ENCODE data around the gene GBP1.

Gene GBP1

DNA sequence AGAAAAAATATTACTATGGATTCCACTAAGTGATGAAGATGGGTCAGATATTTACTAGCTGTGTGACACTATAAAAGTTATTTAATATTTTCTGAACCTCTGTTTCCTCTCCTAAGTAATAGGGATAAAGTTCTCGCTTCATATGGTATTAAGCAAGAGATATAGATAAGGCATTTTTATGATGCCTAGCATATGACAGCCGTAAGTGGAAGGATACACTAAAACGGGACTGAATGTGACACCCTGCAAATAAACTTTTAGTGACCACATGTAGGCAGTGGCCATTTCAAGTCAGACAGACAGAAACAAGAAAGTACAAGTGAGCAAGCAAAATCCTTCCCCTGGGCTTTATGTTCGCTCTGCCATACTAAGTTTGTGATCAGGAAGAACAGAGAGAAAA is 56.5 kb downstream of the GBP1 start:
- Histone ChIP-seq H3K27me3 (ENCODE audit: control insufficient read depth, low read length) (no peaks in the 10 kb centered on the region), H3K79me2 (ENCODE audit: control insufficient read depth, low read length) (no peaks in the 10 kb centered on the region), H3K4me2 (ENCODE audit: low read length) (no peak overlapping the region), H3K9me3 (ENCODE audit: control insufficient read depth, insufficient read depth, low read length) (no peaks in the 10 kb centered on the region), H3F3A (ENCODE audit: control insufficient read depth, insufficient read depth) (no peaks in the 10 kb centered on the region), H3K27ac (ENCODE audit: low read depth, low read length) (no peak overlapping the region), H3K36me3 (ENCODE audit: control insufficient read depth, low read length) (no peaks in the 10 kb centered on the region), H3K4me1 (ENCODE audit: control insufficient read depth, low read length) (no peaks in the 10 kb centered on the region), H4K20me1 (ENCODE audit: control insufficient read depth, insufficient read depth, low read depth, low read length) (no peaks in the 10 kb centered on the region), H3K4me3 (ENCODE audit: low read length) (no peak overlapping the region), H3K9me2 (replicated peaks; ENCODE audit: control insufficient read depth, low read length) (no peaks in the 10 kb centered on the region; the same call in 1 of the 2 replicates)
- TF ChIP-seq EZH2phosphoT487 (IDR thresholded peaks at IDR 0.05; ENCODE audit: borderline replicate concordance, low read length) (no peak), CTCF (IDR thresholded peaks at IDR 0.05; ENCODE audit: low read depth, low read length, poor library complexity, severe bottlenecking) (no peak)

DNA sequence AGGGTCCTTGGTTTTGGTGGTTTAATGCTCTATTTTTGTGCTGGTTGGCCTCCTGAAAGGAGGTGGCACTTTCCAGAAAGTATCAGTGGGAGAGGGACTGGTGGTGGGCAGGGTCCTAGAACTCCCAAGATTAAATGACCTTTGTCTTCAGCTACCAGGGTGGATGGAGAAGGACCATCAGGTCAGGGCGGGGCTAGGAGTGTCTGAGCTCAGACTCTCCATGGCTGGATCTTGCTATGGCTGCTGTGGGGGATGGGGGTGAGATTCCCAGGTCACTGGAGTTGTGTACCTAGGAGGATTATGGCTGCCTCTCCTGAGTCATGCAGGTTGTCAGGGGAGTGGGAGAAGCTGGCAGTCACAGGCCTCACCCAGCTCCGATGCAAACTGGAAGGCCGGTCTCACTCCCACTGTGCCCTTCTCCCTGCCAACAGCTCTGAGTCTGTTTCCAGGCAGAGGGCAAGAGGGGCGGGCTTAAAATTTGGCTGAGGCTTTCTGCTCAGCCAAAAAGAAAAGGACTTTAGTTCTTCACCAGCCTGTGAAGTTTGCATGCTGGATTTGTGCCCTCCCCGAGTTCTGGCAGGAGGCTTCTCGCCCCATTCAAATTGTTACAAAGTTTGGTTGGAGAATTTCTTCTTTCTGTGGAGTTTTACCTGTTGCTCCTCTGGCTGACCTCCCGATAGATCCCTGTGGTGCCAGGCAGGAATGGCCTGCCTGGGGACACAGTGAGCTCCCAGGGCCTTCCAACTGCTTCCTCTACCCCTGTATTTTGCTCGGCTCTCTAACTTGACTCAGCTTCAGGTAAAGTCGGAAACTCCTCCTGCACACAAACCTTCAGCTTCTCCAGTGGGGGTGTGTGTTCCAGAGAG is 59.5 kb downstream of the GBP1 start:
- Histone ChIP-seq H3K27me3 (ENCODE audit: control insufficient read depth, low read length) (no peaks in the 10 kb centered on the region; the same call in 1 of the 2 replicates), H3K27ac (ENCODE audit: low read depth, low read length) (no peak overlapping the region), H3K4me2 (ENCODE audit: low read length) (no peak overlapping the region), H3K4me3 (ENCODE audit: low read length) (no peak overlapping the region), H3K36me3 (ENCODE audit: control insufficient read depth, low read length) (no peaks in the 10 kb centered on the region), H3K79me2 (ENCODE audit: control insufficient read depth, low read length) (no peaks in the 10 kb centered on the region), H3F3A (ENCODE audit: control insufficient read depth, insufficient read depth) (no peaks in the 10 kb centered on the region), H3K9me2 (replicated peaks; ENCODE audit: control insufficient read depth, low read length) (no peaks in the 10 kb centered on the region; the same call in 1 of the 2 replicates), H3K9me3 (ENCODE audit: control insufficient read depth, insufficient read depth, low read length) (no peaks in the 10 kb centered on the region), H3K4me1 (ENCODE audit: control insufficient read depth, low read length) (no peaks in the 10 kb centered on the region), H4K20me1 (ENCODE audit: control insufficient read depth, insufficient read depth, low read depth, low read length) (no peaks in the 10 kb centered on the region)
- TF ChIP-seq EZH2phosphoT487 (IDR thresholded peaks at IDR 0.05; ENCODE audit: borderline replicate concordance, low read length): no peak
- no peak for TF ChIP-seq CTCF (IDR thresholded peaks at IDR 0.05; ENCODE audit: low read depth, low read length, poor library complexity, severe bottlenecking)
